HepG2 (cell line): ENCODE results near the gene ATP2A2. TPM values are rescaled to one million over a fixed set of nuclear protein-coding genes. Genes with fewer than 3 reads are reported as not detected.
A peak's percentile ranks its signal among the peaks of the same experiment; 100 is the strongest.

ENCODE experiments used
- ATAC-seq: fragments of 200-7000 bp; cut with Tn5 transposase; 3 replicates; pipeline ENCODE4 v1.9.1; 2020; ENCODE audit warnings: mild to moderate bottlenecking, moderate library complexity
- BruUV-seq: library from RNA; stranded (reverse); fragments of 400-500 nt; replicated peaks from 2 replicates; lab custom pipeline; 2021; lab: Mats Ljungman, UMichigan
- CTCF ChIA-PET: fragments of 300-600 bp; formaldehyde crosslinking; extraction: SDS; loops from one replicate; lab custom pipeline; 2021; ENCODE audit warnings: low total read pairs, inconsistent platforms, low intra/inter-chr PET ratio; lab: Yijun Ruan, JAX
- POLR2A ChIA-PET: fragments of 350-600 bp; sonication (Branson Sonifier 250); formaldehyde crosslinking; loops from one replicate; lab custom pipeline; 2020; ENCODE audit warnings: antibody characterized with exemption, inconsistent platforms; lab: Yijun Ruan, JAX
- DNase-seq: peaks from one replicate; pipeline ENCODE4 v3.0.0-alpha.2; 2015; ENCODE audit warnings: low spot score
- FAIRE-seq: peaks from 3 replicates; lab custom pipeline; 2011; peaks lifted over from hg19 to GRCh38; lab: Jason Lieb, UNC
- H2AFZ ChIP-seq: one replicate; pipeline ENCODE4 v1.6.1; 2011; ENCODE audit warnings: low read length, inconsistent platforms
- H3K27ac ChIP-seq: fragments of 300-600 bp; 3 replicates; pipeline ENCODE4 v1.8.0; 2011; ENCODE audit warnings: mixed run types, mild to moderate bottlenecking, mixed read lengths, low read length, inconsistent platforms; ENCODE audit not compliant: insufficient read depth; ENCODE audit errors: extremely low read length
- H3K27me3 ChIP-seq, 2 experiments: fragments of 200-600 bp in 1 of 2; 2 replicates in 1 of 2; 3 replicates in 1 of 2; pipeline versions ENCODE4 v1.6.0 to v1.8.0; 2011; ENCODE audit warnings: low read length in 2 of 2, mild to moderate bottlenecking in 2 of 2, moderate library complexity in 2 of 2, inconsistent platforms in 1 of 2; ENCODE audit not compliant: insufficient read depth in 2 of 2, control insufficient read depth in 1 of 2
- H3K36me3 ChIP-seq, 2 experiments: fragments of 200-600 bp in 1 of 2; replicated peaks in 1 of 2; 2 replicates in 1 of 2; 3 replicates in 1 of 2; pipeline versions ENCODE4 v1.5.1 to v1.8.0; 2011; ENCODE audit warnings: low read length in 2 of 2, inconsistent platforms in 1 of 2; ENCODE audit not compliant: insufficient read depth in 2 of 2, control insufficient read depth in 1 of 2
- H3K4me1 ChIP-seq: 2 replicates; pipeline ENCODE4 v1.5.1; 2012; ENCODE audit warnings: low read length, inconsistent platforms; ENCODE audit not compliant: insufficient read depth
- H3K4me2 ChIP-seq: 2 replicates; pipeline ENCODE4 v1.6.0; 2011; ENCODE audit warnings: low read depth, low read length, inconsistent platforms
- H3K4me3 ChIP-seq, 3 experiments: fragments of 200-600 bp in 1 of 3; sonication (generic), shearing (Covaris generic) in 1 of 3; replicated peaks in 1 of 3; 2 replicates each; pipeline ENCODE4 v1.5.1; 2011 to 2016; ENCODE audit warnings: low read length in 3 of 3, inconsistent platforms in 2 of 3, low read depth in 2 of 3, mild to moderate bottlenecking in 2 of 3, control low read depth in 1 of 3, mixed read lengths in 1 of 3; ENCODE audit not compliant: insufficient read depth in 1 of 3
- H3K79me2 ChIP-seq: one replicate; pipeline ENCODE4 v1.6.1; 2011; ENCODE audit warnings: low read length, inconsistent platforms; ENCODE audit not compliant: insufficient read depth
- H3K9ac ChIP-seq: 2 replicates; pipeline ENCODE4 v1.6.0; 2011; ENCODE audit warnings: mild to moderate bottlenecking, low read depth, low read length, inconsistent platforms; ENCODE audit not compliant: insufficient read depth
- H3K9me3 ChIP-seq: 2 replicates; pipeline ENCODE4 v1.5.1; 2012; ENCODE audit warnings: mild to moderate bottlenecking, low read length
- H4K20me1 ChIP-seq: 2 replicates; pipeline ENCODE4 v1.6.0; 2011; ENCODE audit warnings: inconsistent platforms, mild to moderate bottlenecking, low read length, moderate library complexity; ENCODE audit not compliant: insufficient read depth
- BCL6 ChIP-seq: IDR thresholded peaks from 2 replicates; pipeline ENCODE4 v1.6.1; 2016; ENCODE audit warnings: missing genetic modification reagents, missing compliant biosample characterization
- CEBPB ChIP-seq: IDR thresholded peaks from 2 replicates; pipeline ENCODE4 v1.6.1; 2011; ENCODE audit warnings: low read depth, low read length, improper control_type of control experiment, borderline replicate concordance
- CEBPG ChIP-seq: IDR thresholded peaks from 2 replicates; pipeline ENCODE4 v1.6.1; 2016
- ELF1 ChIP-seq: sonication (generic); formaldehyde crosslinking; IDR thresholded peaks from 2 replicates; pipeline ENCODE4 v1.4.0; 2020; ENCODE audit warnings: missing genetic modification reagents
- ELF3 ChIP-seq: IDR thresholded peaks from 2 replicates; pipeline ENCODE4 v1.6.1; 2016; ENCODE audit warnings: missing genetic modification reagents, missing compliant biosample characterization
- EZH2 ChIP-seq: conservative IDR thresholded peaks from 2 replicates; pipeline ENCODE4 v1.6.1; 2012; ENCODE audit warnings: mild to moderate bottlenecking, low read depth, low read length, moderate library complexity
- HOXA3 ChIP-seq: sonication (generic); formaldehyde crosslinking; IDR thresholded peaks from 2 replicates; pipeline ENCODE4 v1.5.0; 2020; ENCODE audit warnings: missing genetic modification reagents
- KDM5B ChIP-seq: sonication (generic); formaldehyde crosslinking; IDR thresholded peaks from 2 replicates; pipeline ENCODE4 v1.4.0; 2020; ENCODE audit warnings: missing genetic modification reagents, mild to moderate bottlenecking, borderline replicate concordance
- PBX3 ChIP-seq: sonication (generic); formaldehyde crosslinking; IDR thresholded peaks from 2 replicates; pipeline ENCODE4 v1.8.1; 2023; ENCODE audit warnings: missing genetic modification reagents, inconsistent platforms, borderline replicate concordance
- SAP130 ChIP-seq: IDR thresholded peaks from 2 replicates; pipeline ENCODE4 v1.6.1; 2016; ENCODE audit warnings: low read depth
- ZKSCAN8 ChIP-seq: IDR thresholded peaks from 2 replicates; pipeline ENCODE4 v1.6.1; 2016; ENCODE audit warnings: borderline replicate concordance, missing genetic modification reagents, missing compliant biosample characterization
- ZNF367 ChIP-seq: sonication (generic); formaldehyde crosslinking; IDR thresholded peaks from 2 replicates; pipeline ENCODE4 v1.4.0; 2020; ENCODE audit warnings: missing genetic modification reagents, borderline replicate concordance
- ZNF414 ChIP-seq: sonication (generic); formaldehyde crosslinking; IDR thresholded peaks from 2 replicates; pipeline ENCODE4 v1.5.0; 2020; ENCODE audit warnings: missing genetic modification reagents
- ZSCAN9 ChIP-seq: IDR thresholded peaks from 2 replicates; pipeline ENCODE4 v1.6.1; 2016; ENCODE audit warnings: borderline replicate concordance
- WGBS: methylation state at CpG from one replicate; pipeline ENCODE4 v1.1.6; 2017; ENCODE audit warnings: low lambda C conversion rate; 5-methylcytosine and 5-hydroxymethylcytosine counted together
- in situ Hi-C: cut with HindIII; loops from 2 replicates; pipeline ENCODE4 v1.10.0; 2017; ENCODE audit warnings: low pct_unique_long_range_greater_than_20kb; ENCODE audit not compliant: extremely low pct_ligation_motif_present
- intact Hi-C: fragments of 100-400 bp; cut with micrococcal nuclease; formaldehyde crosslinking; loops from one replicate; pipeline ENCODE4 v1.10.0; 2022; ENCODE audit not compliant: unreplicated experiment
- polyA plus RNA-seq, 8 experiments: library from polyadenylated mRNA; depleted of rRNA in 3 of 8; stranded (reverse) in 7 of 8; unstranded in 1 of 8; fragments of >200 nt; fragmentation: Illumina TruSeq in 4 of 8; extraction: Trizol in 4 of 8; gene quantifications; 2 replicates each; pipeline versions ENCODE4 v1.2.1 to v1.2.3, GENCODE V29; 2011 to 2016; ENCODE audit warnings: low read depth in 4 of 8, missing spikeins in 1 of 8, mixed read lengths in 1 of 8; ENCODE audit not compliant: insufficient read depth in 1 of 8
- total RNA-seq, 5 experiments: library from RNA; depleted of rRNA; stranded (reverse); fragments of >200 nt; fragmentation: Illumina TruSeq; extraction: Trizol; gene quantifications; 2 replicates each; pipeline ENCODE4 v1.2.3, GENCODE V29; 2016; ENCODE audit warnings: low read depth in 1 of 5

Gene ATP2A2
- total and polyA plus RNA-seq, 2 of the 13 experiments (the other 11 are each of a cell fraction or from before 2014, with no cell fraction given) = 35.4 to 85.5 TPM

GRCh38 chr12:110234331-110234751 is 46.7 kb upstream of the ATP2A2 start:
- ATAC-seq (no peak), DNase-seq (no peak), FAIRE-seq (no peak)
- Histone ChIP-seq H3K27me3 (no peaks in the 10 kb centered on the region), H3K4me3 (no peak overlapping the region), H3K4me1 (peaks cover 34% of the 10 kb centered on the region), H3K9ac (no peak overlapping the region), H3K36me3 (no peaks in the 10 kb centered on the region), H2AFZ (no peak overlapping the region), H4K20me1 (no peaks in the 10 kb centered on the region), H3K27ac (no peak overlapping the region), H3K79me2 (no peaks in the 10 kb centered on the region), H3K4me2 (no peak overlapping the region), H3K9me3 (no peaks in the 10 kb centered on the region)
- intact Hi-C loops = no loop called here
- no TSS peak for BruUV-seq
- in situ Hi-C loops = no loop called here
- no peak for TF ChIP-seq PBX3 (CRISPR knock-in tag)
- TF ChIP-seq BCL6 = no peak
- no peak for TF ChIP-seq ZNF414 (CRISPR knock-in tag)
- ChIA-PET CTCF (no interaction called here), POLR2A (interaction anchor here (1.9 kb wide), 1 partner anchor 13 kb away, joined by 6 read pairs; no protein-coding TSS in a partner anchor)
- WGBS = 87% methylated on average over 2 of the region's 2 CpGs

- H3K9ac ChIP-seq = no peak overlapping the region
- no TSS peak for BruUV-seq
- TF ChIP-seq ZNF367 (no peak), ELF3 (CRISPR knock-in tag) (peak; percentile 90), EZH2 (no peak), ELF1 (peak; percentile 52; the same call in 1 of the 2 replicates), ZSCAN9 (no peak), SAP130 (CRISPR knock-in tag) (0 out of 2 replicates have a peak, but pooled peaks have one; percentile 30), CEBPG (CRISPR knock-in tag) (peak; percentile 71), ZKSCAN8 (no peak), KDM5B (CRISPR knock-in tag) (no peak), CEBPB (peak; percentile 63; the same call in 1 of the 2 replicates), HOXA3 (CRISPR knock-in tag) (no peak)
- no peak overlapping the region for H3K4me3 ChIP-seq
- CTCF ChIA-PET = no interaction called here
- no peak for ATAC-seq
- POLR2A ChIA-PET = no interaction called here
- no peak for FAIRE-seq
- intact Hi-C loops (no loop called here), in situ Hi-C loops (no loop called here)
- no peaks in the 10 kb centered on the region for H3K9me3 ChIP-seq
- WGBS = 85% methylated on average over 3 of the region's 3 CpGs
- H3K27ac ChIP-seq = no peak overlapping the region
- no peaks in the 10 kb centered on the region for H4K20me1 ChIP-seq
- H3K4me2 ChIP-seq = no peak overlapping the region
- DNase-seq = no peak
- no peaks in the 10 kb centered on the region for H3K79me2 ChIP-seq
- no peaks in the 10 kb centered on the region for H3K36me3 ChIP-seq
- H3K27me3 ChIP-seq = no peaks in the 10 kb centered on the region
- no peak overlapping the region for H2AFZ ChIP-seq
- peaks cover 34% of the 10 kb centered on the region for H3K4me1 ChIP-seq
These were observed 46.3 kb upstream of the ATP2A2 start for GRCh38 chr12:110234755-110235154.
